Activated CD4-positive, alpha-beta memory T cell treated with anti-CD3 and anti-CD28 coated beads for 36 hours (primary cell): ENCODE data around the gene MEAK7. TPM values are rescaled to one million over a fixed set of nuclear protein-coding genes. Genes with fewer than 3 reads are reported as not detected.

Experiments
- CTCF ChIA-PET: fragments of 350-600 bp; sonication (Branson Sonifier 250); formaldehyde crosslinking; loops from one replicate; lab custom pipeline; 2021; ENCODE audit warnings: antibody characterized with exemption, inconsistent platforms; lab: Charles Lee
- POLR2A ChIA-PET: fragments of 350-600 bp; sonication (Branson Sonifier 250); formaldehyde crosslinking; loops from one replicate; lab custom pipeline; 2021; ENCODE audit warnings: antibody characterized with exemption; lab: Charles Lee
- DNase-seq: peaks from one replicate; pipeline ENCODE4 v3.0.0-alpha.2; 2020
- H3K27ac Mint-ChIP-seq: one replicate; pipeline ENCODE4 v1.8.0; 2021; ENCODE audit warnings: mixed read lengths
- H3K27me3 Mint-ChIP-seq: one replicate; pipeline ENCODE4 v1.8.0; 2021; ENCODE audit warnings: mixed read lengths
- H3K36me3 Mint-ChIP-seq: one replicate; pipeline ENCODE4 v1.8.0; 2021; ENCODE audit warnings: mixed read lengths
- H3K4me1 Mint-ChIP-seq: one replicate; pipeline ENCODE4 v1.8.0; 2021; ENCODE audit warnings: low read depth, mixed read lengths
- H3K4me3 Mint-ChIP-seq: one replicate; pipeline ENCODE4 v1.8.0; 2021; ENCODE audit warnings: mild to moderate bottlenecking, mixed read lengths
- H3K9me3 Mint-ChIP-seq: one replicate; pipeline ENCODE4 v1.8.0; 2021; ENCODE audit warnings: mixed read lengths
- intact Hi-C: fragments of 100-400 bp; cut with micrococcal nuclease; formaldehyde crosslinking; loops from one replicate; pipeline ENCODE4 v1.15.1; 2023
- total RNA-seq, 2 experiments: library from RNA; stranded (reverse); gene quantifications; one replicate each; pipeline ENCODE4 v1.2.3, GENCODE V29; 2021

The MEAK7 gene, protein sequence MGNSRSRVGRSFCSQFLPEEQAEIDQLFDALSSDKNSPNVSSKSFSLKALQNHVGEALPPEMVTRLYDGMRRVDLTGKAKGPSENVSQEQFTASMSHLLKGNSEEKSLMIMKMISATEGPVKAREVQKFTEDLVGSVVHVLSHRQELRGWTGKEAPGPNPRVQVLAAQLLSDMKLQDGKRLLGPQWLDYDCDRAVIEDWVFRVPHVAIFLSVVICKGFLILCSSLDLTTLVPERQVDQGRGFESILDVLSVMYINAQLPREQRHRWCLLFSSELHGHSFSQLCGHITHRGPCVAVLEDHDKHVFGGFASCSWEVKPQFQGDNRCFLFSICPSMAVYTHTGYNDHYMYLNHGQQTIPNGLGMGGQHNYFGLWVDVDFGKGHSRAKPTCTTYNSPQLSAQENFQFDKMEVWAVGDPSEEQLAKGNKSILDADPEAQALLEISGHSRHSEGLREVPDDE
- total RNA-seq = 10 to 100 TPM; 12.9 to 13.6 TPM

DNA sequence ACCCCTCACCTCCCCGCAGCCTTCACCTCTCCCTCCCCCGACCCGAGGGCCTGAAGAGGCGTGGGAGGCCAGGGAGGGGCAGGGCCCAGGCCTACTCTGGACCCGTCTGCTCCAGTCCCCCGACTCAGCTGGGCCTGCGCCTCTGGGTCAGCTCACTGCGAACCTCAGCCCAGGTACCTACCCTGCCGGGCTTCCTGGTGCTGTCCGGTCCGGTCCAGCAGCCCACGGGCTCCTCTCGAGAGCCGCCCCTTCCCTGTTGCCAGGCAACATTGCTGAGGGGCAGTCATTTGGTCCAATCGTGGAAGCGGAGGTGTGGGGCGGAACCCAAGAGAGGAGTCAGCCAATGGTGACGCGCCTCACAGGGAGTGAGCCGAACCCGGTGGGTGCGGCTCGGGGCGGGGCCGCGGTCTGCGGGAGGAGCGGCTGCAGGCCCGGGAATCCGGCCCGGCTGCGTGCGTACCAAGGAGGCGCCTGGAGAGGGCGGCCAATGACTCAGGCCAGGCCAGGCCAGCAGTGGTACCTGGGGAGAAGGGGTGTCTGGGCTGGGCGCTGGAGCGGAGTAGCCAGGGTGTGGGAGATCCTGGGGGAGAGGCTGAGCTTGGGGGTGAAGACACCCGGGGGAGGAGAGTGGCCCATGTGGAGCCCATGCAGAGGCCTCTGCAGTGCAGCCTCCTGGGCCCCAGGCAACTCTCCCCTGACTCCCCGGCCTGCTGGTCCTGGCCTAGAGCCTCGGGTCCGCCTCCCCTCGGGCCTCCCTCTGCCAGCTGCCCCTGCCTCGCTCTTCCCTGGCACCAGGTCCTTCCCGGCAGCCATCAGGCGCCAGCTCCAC, at the start of gene MEAK7:
MEAK7 (minus strand) TSS at position 240 of the 829 bp plus-strand sequence. CDS start 6,573 bp downstream, outside the sequence.
- ChIA-PET POLR2A (interaction anchor here (0.5 to 3.5 kb wide), 5 partner anchors 10 to 113 kb away, joined by 3 to 15 read pairs (median 3); partner anchors contain the start of gene COTL1), CTCF (interaction anchor here (1.1 to 13.0 kb wide), 4 partner anchors 10 to 227 kb away, joined by 5 to 247 read pairs (median 34); partner anchors contain the start of gene COTL1)
- H3K27me3 Mint-ChIP-seq = no peaks in the 10 kb centered on the region
- no peaks in the 10 kb centered on the region for H3K9me3 Mint-ChIP-seq
- DNase-seq = peak; percentile 99
- peak within 1 kb of the TSS; percentile 86 for H3K4me3 Mint-ChIP-seq
- intact Hi-C loops = loop anchor here (10.0 kb wide), 1 partner anchor 320 kb away; the partner anchor contains the start of gene TAF1C
- H3K36me3 Mint-ChIP-seq = no peaks in the 10 kb centered on the region
- peak within 1 kb of the TSS; percentile 87 for H3K27ac Mint-ChIP-seq
- H3K4me1 Mint-ChIP-seq = peaks cover 51% of the 10 kb centered on the region

DNA sequence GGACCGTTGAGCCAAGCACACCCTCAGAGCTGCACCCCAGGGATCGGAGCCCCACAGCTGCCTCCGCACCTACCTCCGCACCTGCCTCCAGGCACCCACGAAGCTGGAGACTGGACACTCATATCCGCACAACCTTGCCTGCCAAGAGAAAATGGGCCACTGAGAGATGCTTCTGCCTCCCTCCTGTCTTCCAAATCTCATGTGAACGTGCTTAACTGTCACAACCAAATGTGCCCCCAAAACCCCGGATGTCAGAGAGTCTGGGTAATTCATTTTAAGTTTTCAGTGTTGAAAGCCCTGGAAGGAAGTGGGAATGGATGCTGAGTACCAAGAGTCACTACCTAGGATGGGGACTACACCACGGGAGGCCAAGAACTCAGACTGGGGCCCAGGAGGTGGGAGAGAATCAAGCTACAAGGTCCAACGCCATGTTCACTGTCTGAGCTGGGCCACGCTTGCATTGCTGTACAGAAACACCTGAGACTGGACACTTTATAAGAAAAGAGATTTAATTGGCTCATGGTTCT, 49.5 kb upstream of the MEAK7 start:
- ChIA-PET POLR2A (interaction anchor here (0.5 to 4.1 kb wide), 8 partner anchors 9 to 1004 kb away, joined by 3 to 25 read pairs (median 4); no protein-coding TSS in a partner anchor), CTCF (interaction anchor here (0.6 to 2.5 kb wide), 9 partner anchors 16 to 68 kb away, joined by 3 to 13 read pairs (median 6); no protein-coding TSS in a partner anchor)
- peak; percentile 76 for DNase-seq
- peak overlapping the region; percentile 84 for H3K4me3 Mint-ChIP-seq
- H3K27me3 Mint-ChIP-seq = no peaks in the 10 kb centered on the region
- H3K4me1 Mint-ChIP-seq = peaks cover 55% of the 10 kb centered on the region
- H3K36me3 Mint-ChIP-seq = peaks cover 4% of the 10 kb centered on the region
- peak overlapping the region; percentile 91 for H3K27ac Mint-ChIP-seq
- intact Hi-C loops = loop anchor here (1.0 kb wide), 2 partner anchors 46 to 60 kb away; no protein-coding TSS in a partner anchor
- no peaks in the 10 kb centered on the region for H3K9me3 Mint-ChIP-seq

DNA sequence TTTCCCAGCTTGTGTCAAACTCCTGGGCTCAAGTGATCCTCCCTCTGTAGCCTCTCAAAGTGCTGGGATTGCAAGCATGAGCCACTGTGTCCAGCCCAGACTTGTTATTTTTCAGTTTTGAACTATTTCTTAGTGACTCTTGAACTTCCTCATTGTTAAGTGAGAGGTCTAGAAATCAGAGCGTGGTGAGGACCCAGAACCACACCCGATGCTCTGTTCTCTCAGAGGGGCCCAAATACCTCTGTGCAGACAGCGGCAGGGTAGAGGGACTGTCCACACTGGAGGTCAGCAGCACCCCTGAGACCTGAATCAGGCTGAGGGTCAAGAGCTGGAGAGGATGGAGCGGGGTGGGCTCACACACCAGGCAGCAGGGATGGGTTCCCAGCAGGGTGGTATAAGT, 47.7 kb upstream of the MEAK7 start:
- no peaks in the 10 kb centered on the region for H3K9me3 Mint-ChIP-seq
- no peak for DNase-seq
- peak overlapping the region; percentile 84 for H3K4me3 Mint-ChIP-seq
- CTCF ChIA-PET = interaction anchor here (0.7 to 1.6 kb wide), 8 partner anchors 34 to 202 kb away, joined by 3 to 6 read pairs (median 3); no protein-coding TSS in a partner anchor
- no peaks in the 10 kb centered on the region for H3K27me3 Mint-ChIP-seq
- intact Hi-C loops = loop anchor here (1.0 kb wide), 1 partner anchor 65 kb away; no protein-coding TSS in a partner anchor
- H3K36me3 Mint-ChIP-seq = peaks cover 4% of the 10 kb centered on the region
- peaks cover 61% of the 10 kb centered on the region for H3K4me1 Mint-ChIP-seq
- peak overlapping the region; percentile 91 for H3K27ac Mint-ChIP-seq
- POLR2A ChIA-PET = interaction anchor here (0.5 to 4.1 kb wide), 9 partner anchors 33 to 141 kb away, joined by 3 to 25 read pairs (median 3); partner anchors contain the start of gene COTL1

DNA sequence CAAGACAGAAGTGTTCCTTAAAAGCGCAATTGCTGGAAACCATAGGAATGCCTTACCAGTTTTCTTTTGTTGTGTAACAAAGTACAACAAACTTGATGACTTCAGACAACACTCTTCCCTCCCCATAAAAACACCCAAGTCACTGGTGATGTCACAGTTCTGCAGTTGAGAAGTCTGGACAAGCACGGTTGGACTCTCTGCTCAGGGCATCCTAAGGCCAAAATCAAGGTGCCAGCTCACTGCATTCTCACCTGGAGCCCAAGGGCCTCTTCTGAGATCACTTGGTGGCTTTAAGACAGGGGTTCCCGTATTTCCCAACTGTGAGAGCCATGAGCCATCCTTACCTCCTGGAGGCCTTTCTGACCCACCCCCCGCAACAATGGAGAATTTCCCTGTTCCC, 45.6 kb upstream of the MEAK7 start:
- CTCF ChIA-PET = interaction anchor here (2.0 kb wide), 1 partner anchor 42 kb away, joined by 5 read pairs; no protein-coding TSS in a partner anchor

DNA sequence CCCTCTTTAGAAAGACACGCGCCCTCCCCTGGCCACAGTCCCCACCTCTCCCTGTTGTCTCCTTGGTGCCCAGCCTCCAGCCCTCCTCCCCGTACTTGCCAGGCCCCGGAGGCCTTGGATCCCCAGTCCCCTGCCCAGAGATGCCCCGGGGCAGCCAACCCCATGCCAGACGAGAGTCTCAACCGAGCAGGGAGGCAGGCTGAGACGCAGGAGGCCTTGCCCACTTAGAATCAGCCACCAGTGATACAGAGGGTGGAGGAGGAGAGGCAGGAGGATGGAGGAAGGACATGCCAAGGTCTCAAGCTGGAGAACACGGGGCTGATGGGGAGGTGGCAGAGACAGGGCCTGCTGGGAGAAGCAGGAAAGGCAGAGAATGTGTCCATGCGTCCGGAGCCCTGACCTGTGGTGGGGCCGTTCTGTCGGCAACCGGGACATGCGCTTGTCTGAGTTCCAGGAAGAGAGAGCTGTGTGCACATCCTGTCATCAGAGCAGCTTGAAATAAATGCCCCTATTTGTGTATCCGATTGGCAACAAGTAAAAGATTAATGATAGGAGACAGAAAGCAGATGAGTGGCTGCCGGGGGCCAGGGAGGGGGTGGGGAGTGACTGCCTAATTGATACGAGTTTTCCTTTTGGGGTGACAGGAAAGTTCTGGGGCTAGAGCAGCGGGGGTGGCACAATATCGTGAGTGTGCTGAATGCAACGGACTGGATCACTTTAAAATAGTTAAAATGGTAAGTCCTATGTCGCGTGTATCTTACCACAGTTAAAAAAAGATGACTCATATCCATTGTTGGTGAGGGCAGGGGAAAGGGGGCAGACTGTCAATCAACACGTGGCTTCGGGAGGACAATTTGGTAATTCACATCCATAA, 44.7 kb upstream of the MEAK7 start:
- intact Hi-C loops = loop anchor here (1.0 kb wide), 2 partner anchors 34 to 51 kb away; no protein-coding TSS in a partner anchor
- peak; percentile 68 for DNase-seq
- Mint-ChIP-seq H3K36me3 (peaks cover 9% of the 10 kb centered on the region), H3K4me1 (peaks cover 65% of the 10 kb centered on the region), H3K9me3 (no peaks in the 10 kb centered on the region), H3K4me3 (peak overlapping the region; percentile 86), H3K27ac (peak overlapping the region; percentile 98), H3K27me3 (no peaks in the 10 kb centered on the region)
- POLR2A ChIA-PET = interaction anchor here (0.6 to 2.6 kb wide), 11 partner anchors 11 to 506 kb away, joined by 3 to 10 read pairs (median 5); no protein-coding TSS in a partner anchor
- CTCF ChIA-PET = interaction anchor here (0.6 to 2.0 kb wide), 6 partner anchors 35 to 621 kb away, joined by 3 to 6 read pairs (median 4); no protein-coding TSS in a partner anchor

More for the DNA sequence above, 45.6 kb upstream of the MEAK7 start:
- no peaks in the 10 kb centered on the region for H3K27me3 Mint-ChIP-seq
- peak overlapping the region; percentile 86 for H3K4me3 Mint-ChIP-seq
- H3K27ac Mint-ChIP-seq = peak overlapping the region; percentile 98
- POLR2A ChIA-PET = interaction anchor here (0.9 to 1.4 kb wide), 3 partner anchors 10 to 50 kb away, joined by 3 to 5 read pairs (median 4); no protein-coding TSS in a partner anchor
- peaks cover 65% of the 10 kb centered on the region for H3K4me1 Mint-ChIP-seq
- no peaks in the 10 kb centered on the region for H3K9me3 Mint-ChIP-seq
- peaks cover 9% of the 10 kb centered on the region for H3K36me3 Mint-ChIP-seq
- intact Hi-C loops = no loop called here
- DNase-seq = no peak

DNA sequence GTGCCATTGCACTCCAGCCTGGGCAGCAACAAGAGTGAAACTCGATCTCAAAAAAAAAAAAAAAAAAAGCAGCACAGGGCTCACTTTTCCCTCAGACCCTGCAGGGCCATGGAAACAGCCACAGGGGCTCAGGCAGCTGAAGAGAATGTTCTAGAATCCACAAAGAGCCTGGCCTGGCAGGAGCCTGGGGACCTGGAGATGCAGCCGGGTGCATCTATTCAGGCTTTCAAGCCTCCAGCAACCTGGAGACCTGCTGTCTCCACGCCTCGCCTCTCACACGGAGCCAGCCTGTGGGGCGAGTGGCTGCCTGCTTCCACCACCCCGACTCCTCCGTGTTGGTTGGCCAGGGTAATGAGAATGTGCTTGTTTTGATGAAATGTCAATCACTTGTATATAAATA, 44.0 kb upstream of the MEAK7 start:
- no peaks in the 10 kb centered on the region for H3K27me3 Mint-ChIP-seq
- CTCF ChIA-PET = interaction anchor here (0.6 to 2.0 kb wide), 4 partner anchors 41 to 620 kb away, joined by 3 to 5 read pairs (median 3); no protein-coding TSS in a partner anchor
- no peak for DNase-seq
- POLR2A ChIA-PET = interaction anchor here (0.6 to 2.6 kb wide), 8 partner anchors 30 to 67 kb away, joined by 3 to 10 read pairs (median 4); no protein-coding TSS in a partner anchor
- H3K4me1 Mint-ChIP-seq = peaks cover 61% of the 10 kb centered on the region
- H3K27ac Mint-ChIP-seq = peak overlapping the region; percentile 98
- peaks cover 9% of the 10 kb centered on the region for H3K36me3 Mint-ChIP-seq
- no peaks in the 10 kb centered on the region for H3K9me3 Mint-ChIP-seq
- intact Hi-C loops = no loop called here
- peak overlapping the region; percentile 86 for H3K4me3 Mint-ChIP-seq

DNA sequence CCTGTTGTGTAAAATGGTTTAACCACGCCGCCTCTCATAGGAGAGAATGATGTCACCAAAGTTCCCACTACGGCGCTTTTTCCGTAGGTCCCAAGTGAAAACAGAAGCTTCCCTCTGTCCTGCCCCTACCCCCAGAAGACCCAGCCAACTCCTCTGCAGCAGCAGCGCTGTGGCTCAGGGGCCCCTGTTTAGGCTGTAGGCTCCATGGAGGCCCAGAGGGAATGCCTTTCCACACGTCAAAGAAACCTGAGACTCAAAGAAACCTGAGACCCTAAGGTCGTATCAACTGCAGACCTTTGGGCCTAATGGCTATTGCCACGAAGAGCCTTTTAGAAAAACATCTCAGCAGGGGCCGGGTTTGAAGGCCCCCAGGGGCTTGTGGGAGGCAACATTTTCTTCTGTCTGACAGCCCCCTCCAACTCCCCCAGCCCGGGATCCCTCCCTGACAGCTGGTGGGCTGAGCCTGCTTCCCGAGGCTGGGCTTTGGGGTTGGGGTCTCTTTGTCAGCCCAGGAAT, 43.1 kb upstream of the MEAK7 start:
- Mint-ChIP-seq H3K4me1 (peaks cover 58% of the 10 kb centered on the region), H3K4me3 (peak overlapping the region; percentile 45), H3K36me3 (peaks cover 9% of the 10 kb centered on the region), H3K9me3 (no peaks in the 10 kb centered on the region), H3K27me3 (no peaks in the 10 kb centered on the region), H3K27ac (peak overlapping the region; percentile 98)
- CTCF ChIA-PET = interaction anchor here (0.6 to 1.5 kb wide), 4 partner anchors 34 to 708 kb away, joined by 3 to 5 read pairs (median 4); no protein-coding TSS in a partner anchor
- intact Hi-C loops = no loop called here
- DNase-seq = peak; percentile 52
- POLR2A ChIA-PET = interaction anchor here (0.6 to 2.6 kb wide), 3 partner anchors 31 to 52 kb away, joined by 3 to 10 read pairs (median 3); no protein-coding TSS in a partner anchor

DNA sequence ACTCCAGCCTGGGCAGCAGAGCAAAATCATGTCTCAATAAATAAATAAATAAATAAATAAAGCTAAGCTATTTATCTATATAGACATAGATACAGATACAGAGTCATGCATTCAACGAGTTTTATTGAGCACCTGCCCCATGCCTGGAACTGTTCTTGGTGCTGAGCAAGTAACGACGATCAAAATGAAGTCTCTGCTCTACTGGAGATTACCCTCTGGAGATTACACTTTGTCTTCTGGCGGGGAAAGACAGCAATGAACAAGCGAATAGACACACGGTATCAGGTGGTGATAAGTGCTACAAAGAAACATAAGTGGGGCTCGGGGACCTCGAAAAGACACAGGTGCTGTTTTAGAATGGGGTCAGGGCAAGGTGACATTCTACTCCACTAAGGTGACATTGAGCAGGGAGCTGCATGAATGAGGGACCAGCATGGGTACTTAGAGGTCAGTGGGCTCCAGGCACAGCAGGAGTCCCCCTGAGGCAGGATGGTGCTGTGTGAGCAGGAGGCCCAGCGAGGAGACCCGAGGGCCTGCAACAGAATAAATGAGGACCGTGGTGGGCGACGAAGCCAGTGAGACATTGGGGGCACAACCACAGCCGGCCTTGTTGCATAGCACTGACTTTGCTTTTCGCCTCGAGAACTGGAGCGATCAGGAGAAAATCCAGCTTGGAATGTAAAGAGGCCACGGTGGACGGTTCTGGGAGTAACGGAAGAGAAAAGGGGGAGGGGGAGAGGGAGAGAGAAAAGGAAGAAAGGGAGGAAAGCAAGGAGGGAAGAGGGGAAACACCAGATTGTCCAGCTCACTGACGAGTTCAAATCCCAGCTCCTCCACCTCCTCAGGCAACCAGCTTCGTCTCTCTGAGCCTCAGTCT, 42.4 kb upstream of the MEAK7 start:
- ChIA-PET POLR2A (interaction anchor here (1.0 to 2.6 kb wide), 2 partner anchors 42 to 53 kb away, joined by 3 to 10 read pairs; no protein-coding TSS in a partner anchor), CTCF (interaction anchor here (0.6 to 1.5 kb wide), 4 partner anchors 33 to 709 kb away, joined by 3 to 5 read pairs (median 4); no protein-coding TSS in a partner anchor)
- Mint-ChIP-seq H3K27me3 (no peaks in the 10 kb centered on the region), H3K4me1 (peaks cover 52% of the 10 kb centered on the region), H3K9me3 (no peaks in the 10 kb centered on the region), H3K4me3 (peak overlapping the region; percentile 45), H3K27ac (peak overlapping the region; percentile 98), H3K36me3 (peaks cover 7% of the 10 kb centered on the region)
- intact Hi-C loops = no loop called here
- no peak for DNase-seq

DNA sequence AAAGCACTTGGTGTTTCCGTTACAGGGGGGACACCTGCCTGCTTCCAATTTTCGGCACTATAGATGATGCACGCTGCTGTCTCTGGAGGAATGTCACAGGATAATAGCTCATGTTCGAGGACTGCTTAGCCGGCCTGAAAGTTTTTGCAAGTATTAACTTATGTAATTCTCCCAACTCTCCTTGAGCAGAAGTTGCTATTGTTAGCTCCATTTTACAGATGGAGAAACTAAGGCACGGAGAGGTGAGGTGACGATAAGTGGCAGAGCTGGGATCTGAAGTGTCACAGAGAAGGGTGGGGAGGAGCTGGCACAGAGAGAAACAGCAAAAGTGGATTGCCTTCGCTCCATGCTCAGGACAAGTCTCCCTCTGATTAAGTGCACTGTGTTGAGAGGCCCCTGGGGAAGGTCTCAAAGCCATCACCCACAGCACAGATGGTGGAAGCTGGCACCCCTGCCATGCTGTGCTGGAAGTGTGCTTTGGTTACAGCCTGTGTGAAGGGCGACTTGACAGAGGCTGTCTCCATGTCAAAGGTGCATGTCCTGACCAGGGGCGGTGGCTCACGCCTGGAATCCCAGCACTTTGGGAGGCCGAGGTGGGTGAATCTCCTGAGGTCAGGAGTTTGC, 40.8 kb upstream of the MEAK7 start:
- Mint-ChIP-seq H3K27ac (no peak overlapping the region), H3K4me3 (no peak overlapping the region), H3K36me3 (peaks cover 6% of the 10 kb centered on the region), H3K27me3 (no peaks in the 10 kb centered on the region), H3K9me3 (no peaks in the 10 kb centered on the region), H3K4me1 (peaks cover 46% of the 10 kb centered on the region)
- ChIA-PET CTCF (interaction anchor here (0.7 to 1.2 kb wide), 2 partner anchors 55 to 471 kb away, joined by 3 read pairs; no protein-coding TSS in a partner anchor), POLR2A (no interaction called here)
- intact Hi-C loops = no loop called here
- no peak for DNase-seq
